Smooth muscle cell (in vitro differentiated cells): ENCODE measurements around the gene CERT1. TPM values are rescaled to one million over a fixed set of nuclear protein-coding genes. Genes with fewer than 3 reads are reported as not detected.

Source experiments
- DNase-seq: peaks from one replicate; lab custom pipeline; 2025; ENCODE audit not compliant: unreplicated experiment; lab: John Stamatoyannopoulos, UW
- H2AFZ ChIP-seq: fragments of 200-600 bp; sonication (generic); 2 replicates; pipeline ENCODE4 v1.6.0; 2016; ENCODE audit warnings: antibody characterized with exemption, low read depth, mild to moderate bottlenecking
- H3F3A ChIP-seq: fragments of 200-600 bp; sonication (generic); 2 replicates; pipeline ENCODE4 v1.6.0; 2017; ENCODE audit warnings: antibody characterized with exemption, low read depth
- H3K27ac ChIP-seq: fragments of 200-600 bp; sonication (generic); 2 replicates; pipeline ENCODE4 v1.5.1; 2016; ENCODE audit warnings: low read depth, mild to moderate bottlenecking
- H3K27me3 ChIP-seq: fragments of 200-600 bp; sonication (generic); 2 replicates; pipeline ENCODE4 v1.6.1; 2016; ENCODE audit warnings: low read depth, mild to moderate bottlenecking
- H3K36me3 ChIP-seq: fragments of 200-600 bp; sonication (generic); 2 replicates; pipeline ENCODE4 v1.5.1; 2016; ENCODE audit warnings: low read depth
- H3K4me1 ChIP-seq: fragments of 200-600 bp; sonication (generic); 2 replicates; pipeline ENCODE4 v1.5.1; 2016; ENCODE audit warnings: low read depth
- H3K4me2 ChIP-seq: fragments of 200-600 bp; sonication (generic); 2 replicates; pipeline ENCODE4 v1.6.0; 2016; ENCODE audit warnings: mild to moderate bottlenecking
- H3K4me3 ChIP-seq: fragments of 200-600 bp; sonication (generic); 2 replicates; pipeline ENCODE4 v1.5.1; 2016; ENCODE audit warnings: mild to moderate bottlenecking
- H3K79me2 ChIP-seq: fragments of 200-600 bp; sonication (generic); 2 replicates; pipeline ENCODE4 v1.6.0; 2016; ENCODE audit warnings: low read depth, mild to moderate bottlenecking
- H3K9ac ChIP-seq: fragments of 200-600 bp; sonication (generic); 2 replicates; pipeline ENCODE4 v1.6.0; 2016; ENCODE audit warnings: low read depth
- H3K9me3 ChIP-seq: fragments of 200-600 bp; sonication (generic); replicated peaks from 2 replicates; pipeline ENCODE4 v1.5.1; 2016; ENCODE audit warnings: low read depth
- H4K20me1 ChIP-seq: fragments of 200-600 bp; sonication (generic); 2 replicates; pipeline ENCODE4 v1.6.0; 2016; ENCODE audit warnings: low read depth
- WGBS: methylation state at CpG from one replicate; pipeline ENCODE4 v1.1.7; 2016; ENCODE audit warnings: low lambda C conversion rate; 5-methylcytosine and 5-hydroxymethylcytosine counted together
- polyA plus RNA-seq: library from polyadenylated mRNA; unstranded; fragments of >200 nt; fragmentation: Nextera tagmentation; extraction: Ambion mirVana; gene quantifications from 2 replicates; pipeline ENCODE4 v1.2.1, GENCODE V29; 2016
- total RNA-seq: library from RNA; depleted of rRNA; stranded (reverse); fragments of >200 nt; gene quantifications from 2 replicates; pipeline ENCODE4 v1.2.3, GENCODE V29; 2014
- TF ChIP-seq, protein P1 (sequence below): fragments of 200-600 bp; sonication (generic); IDR thresholded peaks from 2 replicates; pipeline ENCODE4 v1.5.1; 2017; ENCODE audit warnings: borderline replicate concordance, mild to moderate bottlenecking, antibody characterized with exemption; ENCODE audit not compliant: insufficient read depth, poor library complexity, severe bottlenecking

The CERT1 gene
- total and polyA plus RNA-seq, 2 experiments from 2014 or later: 9.1 to 31.0 TPM

GRCh38 chr5:75522025-75522424 lies 10.6 kb upstream of the CERT1 start:
- H3K36me3 ChIP-seq: peaks cover 10% of the 10 kb centered on the region
- no peak overlapping the region for H3K9ac ChIP-seq
- H3K4me1 ChIP-seq: no peaks in the 10 kb centered on the region
- no peak overlapping the region for H2AFZ ChIP-seq
- TF ChIP-seq, protein P1, sequence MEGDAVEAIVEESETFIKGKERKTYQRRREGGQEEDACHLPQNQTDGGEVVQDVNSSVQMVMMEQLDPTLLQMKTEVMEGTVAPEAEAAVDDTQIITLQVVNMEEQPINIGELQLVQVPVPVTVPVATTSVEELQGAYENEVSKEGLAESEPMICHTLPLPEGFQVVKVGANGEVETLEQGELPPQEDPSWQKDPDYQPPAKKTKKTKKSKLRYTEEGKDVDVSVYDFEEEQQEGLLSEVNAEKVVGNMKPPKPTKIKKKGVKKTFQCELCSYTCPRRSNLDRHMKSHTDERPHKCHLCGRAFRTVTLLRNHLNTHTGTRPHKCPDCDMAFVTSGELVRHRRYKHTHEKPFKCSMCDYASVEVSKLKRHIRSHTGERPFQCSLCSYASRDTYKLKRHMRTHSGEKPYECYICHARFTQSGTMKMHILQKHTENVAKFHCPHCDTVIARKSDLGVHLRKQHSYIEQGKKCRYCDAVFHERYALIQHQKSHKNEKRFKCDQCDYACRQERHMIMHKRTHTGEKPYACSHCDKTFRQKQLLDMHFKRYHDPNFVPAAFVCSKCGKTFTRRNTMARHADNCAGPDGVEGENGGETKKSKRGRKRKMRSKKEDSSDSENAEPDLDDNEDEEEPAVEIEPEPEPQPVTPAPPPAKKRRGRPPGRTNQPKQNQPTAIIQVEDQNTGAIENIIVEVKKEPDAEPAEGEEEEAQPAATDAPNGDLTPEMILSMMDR: no peak
- H3K79me2 ChIP-seq: peaks cover 97% of the 10 kb centered on the region
- no peak overlapping the region for H3K27ac ChIP-seq
- no peak overlapping the region for H3K4me2 ChIP-seq
- no peak for DNase-seq
- peaks cover 12% of the 10 kb centered on the region for H3K9me3 ChIP-seq
- H3F3A ChIP-seq: no peaks in the 10 kb centered on the region
- H3K27me3 ChIP-seq: no peaks in the 10 kb centered on the region
- H3K4me3 ChIP-seq: no peak overlapping the region
- peaks cover 43% of the 10 kb centered on the region for H4K20me1 ChIP-seq

DNA sequence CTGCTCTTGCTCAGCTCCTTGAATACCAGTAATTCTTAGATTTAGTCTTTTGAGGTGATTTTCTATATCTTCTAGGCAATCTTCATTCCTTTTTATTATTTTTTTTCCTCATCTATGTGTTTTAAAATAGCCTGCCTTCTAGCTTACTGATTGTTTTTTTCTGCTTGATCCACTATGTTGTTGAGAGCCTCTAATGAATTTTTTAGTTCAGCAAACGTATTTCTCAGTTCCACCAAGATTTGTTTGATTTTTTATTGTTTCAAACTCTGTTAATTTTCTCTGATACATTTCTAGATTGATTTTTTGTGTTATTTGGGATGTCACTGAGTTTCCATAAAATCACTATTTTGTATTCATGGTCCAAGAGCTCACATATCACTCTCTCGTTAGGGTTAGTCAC lies 9.8 kb upstream of the CERT1 start:
- TF ChIP-seq, protein P1: no peak
- Histone ChIP-seq H3F3A (no peaks in the 10 kb centered on the region), H3K4me2 (no peak overlapping the region), H3K4me3 (no peak overlapping the region), H3K4me1 (no peaks in the 10 kb centered on the region), H3K79me2 (peaks cover 97% of the 10 kb centered on the region), H3K9me3 (peaks cover 12% of the 10 kb centered on the region), H3K36me3 (peaks cover 10% of the 10 kb centered on the region), H2AFZ (no peak overlapping the region), H3K9ac (no peak overlapping the region), H4K20me1 (peaks cover 42% of the 10 kb centered on the region), H3K27ac (no peak overlapping the region), H3K27me3 (no peaks in the 10 kb centered on the region)
- no peak for DNase-seq
- WGBS: 97% methylated on average over 2 of the region's 2 CpGs

- peaks cover 30% of the 10 kb centered on the region for H4K20me1 ChIP-seq
- peaks cover 97% of the 10 kb centered on the region for H3K79me2 ChIP-seq
- no peak overlapping the region for H3K4me3 ChIP-seq
- H3K36me3 ChIP-seq: peaks cover 10% of the 10 kb centered on the region
- no peaks in the 10 kb centered on the region for H3K27me3 ChIP-seq
- H2AFZ ChIP-seq: no peak overlapping the region
- H3K27ac ChIP-seq: no peak overlapping the region
- H3K4me1 ChIP-seq: no peaks in the 10 kb centered on the region
- WGBS: 97% methylated on average over 1 of the region's 1 CpG
- no peak overlapping the region for H3K4me2 ChIP-seq
- peaks cover 12% of the 10 kb centered on the region for H3K9me3 ChIP-seq
- no peaks in the 10 kb centered on the region for H3F3A ChIP-seq
- TF ChIP-seq, protein P1: no peak
- no peak overlapping the region for H3K9ac ChIP-seq
- DNase-seq: no peak
These were observed 8.3 kb upstream of the CERT1 start for GRCh38 chr5:75519761-75520160.

DNA sequence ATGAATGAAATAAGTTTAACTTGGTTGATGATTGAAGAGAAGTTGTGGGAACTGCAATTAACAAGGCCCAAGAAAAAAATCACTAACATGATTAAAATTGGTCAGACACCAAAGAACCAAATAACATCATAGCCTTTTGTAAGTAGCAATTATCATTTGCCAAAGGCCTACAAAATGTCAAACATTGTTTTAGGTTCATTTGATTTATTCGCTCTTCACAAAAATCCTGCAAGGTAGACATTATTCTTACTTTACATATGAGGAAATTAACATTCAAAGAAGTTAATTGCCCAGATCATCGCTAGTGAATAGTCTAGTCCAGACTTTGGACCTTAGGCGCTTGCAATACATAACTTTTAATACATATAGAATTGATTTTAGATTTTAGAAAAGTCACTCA lies 2.9 kb upstream of the CERT1 start:
- no peaks in the 10 kb centered on the region for H3K27me3 ChIP-seq
- no peak overlapping the region for H2AFZ ChIP-seq
- no peaks in the 10 kb centered on the region for H3F3A ChIP-seq
- H3K4me2 ChIP-seq: no peak overlapping the region
- no peaks in the 10 kb centered on the region for H3K36me3 ChIP-seq
- peaks cover 25% of the 10 kb centered on the region for H3K4me1 ChIP-seq
- DNase-seq: no peak
- H3K9ac ChIP-seq: no peak overlapping the region
- TF ChIP-seq, protein P1: no peak
- H4K20me1 ChIP-seq: peaks cover 25% of the 10 kb centered on the region
- WGBS: 98% methylated on average over 3 of the region's 3 CpGs
- H3K79me2 ChIP-seq: peaks cover 90% of the 10 kb centered on the region
- no peaks in the 10 kb centered on the region for H3K9me3 ChIP-seq
- no peak overlapping the region for H3K4me3 ChIP-seq
- no peak overlapping the region for H3K27ac ChIP-seq
